Liver (tissue), 9 donors: ENCODE measurements around the gene XPR1. TPM values are rescaled to one million over a fixed set of nuclear protein-coding genes. Genes with fewer than 3 reads are reported as not detected.

Experiments
- DNase-seq: peaks from one replicate; pipeline ENCODE4 v3.0.0-alpha.2; 2017; ENCODE audit warnings: low spot score
- H3K27ac ChIP-seq, 2 donors: one replicate each; pipeline ENCODE4 v1.7.0; 2013; ENCODE audit warnings: inconsistent platforms in 2 of 2, low read length in 2 of 2, control low read depth in 1 of 2, low read depth in 1 of 2, mild to moderate bottlenecking in 1 of 2
- H3K27me3 ChIP-seq, 4 donors: one replicate each; pipeline versions ENCODE4 v1.6.1 to v1.7.0; 2013; ENCODE audit warnings: low read length in 3 of 4, inconsistent platforms in 1 of 4, mild to moderate bottlenecking in 1 of 4, moderate library complexity in 1 of 4; ENCODE audit not compliant: control insufficient read depth in 4 of 4, insufficient read depth in 4 of 4
- H3K36me3 ChIP-seq, 4 donors: one replicate each; pipeline versions ENCODE4 v1.6.1 to v1.7.0; 2013; ENCODE audit warnings: low read length in 3 of 4, mild to moderate bottlenecking in 3 of 4, low read depth in 1 of 4, moderate library complexity in 1 of 4; ENCODE audit not compliant: control insufficient read depth in 4 of 4, insufficient read depth in 3 of 4
- H3K4me1 ChIP-seq, 4 donors: one replicate each; pipeline versions ENCODE4 v1.6.1 to v1.7.0; 2013; ENCODE audit warnings: low read length in 3 of 4, mild to moderate bottlenecking in 3 of 4, moderate library complexity in 1 of 4; ENCODE audit not compliant: control insufficient read depth in 4 of 4, insufficient read depth in 4 of 4
- H3K4me3 ChIP-seq, 3 donors: one replicate each; pipeline versions ENCODE4 v1.6.1 to v1.7.0; 2013; ENCODE audit warnings: low read length in 3 of 3, control low read depth in 1 of 3, low read depth in 1 of 3, mild to moderate bottlenecking in 1 of 3
- H3K9ac ChIP-seq, 2 donors: one replicate each; pipeline ENCODE4 v1.7.0; 2013; ENCODE audit warnings: low read length in 2 of 2, mild to moderate bottlenecking in 2 of 2, moderate library complexity in 2 of 2, control low read depth in 1 of 2, low read depth in 1 of 2
- H3K9me3 ChIP-seq, 4 donors: one replicate each; pipeline versions ENCODE4 v1.6.1 to v1.7.0; 2013; ENCODE audit warnings: low read length in 3 of 4; ENCODE audit not compliant: control insufficient read depth in 4 of 4
- ATF3 ChIP-seq: IDR thresholded peaks from 2 replicates; pipeline ENCODE4 v1.6.1; 2016; ENCODE audit warnings: antibody characterized with exemption
- CTCF ChIP-seq: fragments of 150-350 bp; IDR thresholded peaks from 2 replicates; pipeline ENCODE4 v1.5.1; 2017; ENCODE audit warnings: improper control_type of control experiment, low read depth, low read length; ENCODE audit not compliant: missing input control
- EGR1 ChIP-seq, 2 donors: IDR thresholded peaks; 2 replicates each; pipeline ENCODE4 v1.6.1; 2016 to 2018; ENCODE audit warnings: antibody characterized with exemption in 2 of 2, low read depth in 2 of 2
- FOXA2 ChIP-seq: IDR thresholded peaks from 2 replicates; pipeline ENCODE4 v1.6.1; 2016; ENCODE audit warnings: antibody characterized with exemption
- GABPA ChIP-seq, 2 donors: IDR thresholded peaks in 1 of 2; conservative IDR thresholded peaks in 1 of 2; 2 replicates each; pipeline ENCODE4 v1.6.1; 2016; ENCODE audit warnings: antibody characterized with exemption in 2 of 2, mild to moderate bottlenecking in 1 of 2, moderate library complexity in 1 of 2
- HNF4A ChIP-seq, 2 donors: conservative IDR thresholded peaks; 2 replicates each; pipeline ENCODE4 v1.6.1; 2016; ENCODE audit warnings: antibody characterized with exemption in 2 of 2, mild to moderate bottlenecking in 2 of 2
- HNF4G ChIP-seq: IDR thresholded peaks from 2 replicates; pipeline ENCODE4 v1.6.1; 2016; ENCODE audit warnings: antibody characterized with exemption
- MAX ChIP-seq: IDR thresholded peaks from 2 replicates; pipeline ENCODE4 v1.6.1; 2016; ENCODE audit warnings: antibody characterized with exemption
- NR2F2 ChIP-seq: IDR thresholded peaks from 2 replicates; pipeline ENCODE4 v1.6.1; 2016; ENCODE audit warnings: antibody characterized with exemption
- RAD21 ChIP-seq, 2 donors: IDR thresholded peaks; 2 replicates each; pipeline ENCODE4 v1.6.1; 2016; ENCODE audit warnings: antibody characterized with exemption in 2 of 2, mild to moderate bottlenecking in 2 of 2
- REST ChIP-seq: IDR thresholded peaks from 2 replicates; pipeline ENCODE4 v1.6.1; 2016; ENCODE audit warnings: antibody characterized with exemption, mild to moderate bottlenecking
- RXRA ChIP-seq, 2 donors: IDR thresholded peaks; 2 replicates each; pipeline ENCODE4 v1.6.1; 2017 to 2018; ENCODE audit warnings: antibody characterized with exemption in 2 of 2, mild to moderate bottlenecking in 1 of 2
- ZBTB33 ChIP-seq: IDR thresholded peaks from 2 replicates; pipeline ENCODE4 v1.6.1; 2016; ENCODE audit warnings: antibody characterized with exemption
- WGBS: extraction: QIAGEN DNeasy Blood & Tissue Kit; methylation state at CpG from one replicate; pipeline ENCODE4 v1.1.7; 2013; 5-methylcytosine and 5-hydroxymethylcytosine counted together
- polyA plus RNA-seq, 2 donors: library from polyadenylated mRNA; stranded (reverse) in 1 of 2; unstranded in 1 of 2; fragments of 200-250 nt in 1 of 2; fragments of >200 nt in 1 of 2; fragmentation: Nextera tagmentation in 1 of 2; extraction: Ambion mirVana in 1 of 2; gene quantifications; one replicate each; pipeline versions ENCODE4 v1.2.1 to v1.2.3, GENCODE V29; 2013 to 2015
- total RNA-seq, 2 donors: library from RNA; depleted of rRNA; stranded (reverse); fragments of >200 nt; gene quantifications; one replicate each; pipeline ENCODE4 v1.2.3, GENCODE V29; 2014
- donor health status: healthy.
- donor health status: healthy.
- donor health status: healthy.
- donor health status: healthy.
- donor health status: healthy.

The XPR1 gene
- total and polyA plus RNA-seq, 4 donors: 1.8 to 14.3 (median 5.9) TPM

GRCh38 chr1:180627411-180627810 is 4.4 kb upstream of the XPR1 start (continued):
- TF ChIP-seq CTCF (no peak), GABPA (IDR thresholded peaks at IDR 0.05 in 1 of 2, conservative IDR thresholded peaks at IDR 0.05 in 1 of 2) (no peak), ATF3 (no peak)

- WGBS: 71% methylated on average over 1 of the region's 1 CpG
- H3K4me1 ChIP-seq: peaks cover under 1 to 16% (median 12%) of the 10 kb centered on the region in 4 donors
- TF ChIP-seq NR2F2 (no peak), HNF4A (conservative IDR thresholded peaks at IDR 0.05) (no peak), EGR1 (IDR thresholded peaks at IDR 0.05; ENCODE audit: low read depth in 2 of 2) (no peak), RXRA (IDR thresholded peaks at IDR 0.05) (no peak), HNF4G (no peak), RAD21 (IDR thresholded peaks at IDR 0.05) (no peak), REST (no peak), FOXA2 (no peak), ATF3 (no peak), ZBTB33 (no peak), CTCF (no peak), MAX (no peak), GABPA (IDR thresholded peaks at IDR 0.05 in 1 of 2, conservative IDR thresholded peaks at IDR 0.05 in 1 of 2) (no peak)
- no peaks in the 10 kb centered on the region for H3K36me3 ChIP-seq
- H3K9me3 ChIP-seq: no peaks in the 10 kb centered on the region
- no peak overlapping the region for H3K4me3 ChIP-seq
- no peak overlapping the region for H3K9ac ChIP-seq
- DNase-seq: no peak
- H3K27me3 ChIP-seq: no peaks in the 10 kb centered on the region
- no peak overlapping the region for H3K27ac ChIP-seq
Observed at GRCh38 chr1:180628646-180629045, 3.2 kb upstream of the XPR1 start.
